HEK293 (cell line): ENCODE data around the gene TSPEAR.
"Not testable (repeated sequence)": the region's sequence is repeated elsewhere in the genome, so short reads cannot be mapped to it uniquely, and the experiment has no call there.

Experiments used
- CTCF ChIA-PET: fragments of 350-600 bp; formaldehyde crosslinking; extraction: SDS; loops from one replicate; lab custom pipeline; 2021; ENCODE audit warnings: antibody characterized with exemption; lab: Yijun Ruan, JAX
- POLR2A ChIA-PET: fragments of 300-600 bp; formaldehyde crosslinking; extraction: SDS; loops from one replicate; lab custom pipeline; 2020; ENCODE audit warnings: antibody characterized with exemption, inconsistent platforms; lab: Yijun Ruan, JAX
- H3K27ac ChIP-seq: fragments of 200-500 bp; sonication (Bioruptor generic); 2 replicates; pipeline ENCODE4 v1.5.1; 2014; ENCODE audit warnings: low read depth, low read length, control low read depth, inconsistent platforms; ENCODE audit errors: extremely low read depth
- H3K36me3 ChIP-seq, 2 experiments: fragments of 200-500 bp in 1 of 2; sonication (Bioruptor generic) in 1 of 2; 1 replicate in 1 of 2; 2 replicates in 1 of 2; pipeline ENCODE4 v1.5.1; 2014 to 2017; ENCODE audit warnings: inconsistent platforms in 2 of 2, low read length in 2 of 2; ENCODE audit not compliant: control insufficient read depth in 2 of 2, insufficient read depth in 1 of 2
- H3K4me1 ChIP-seq: fragments of 200-500 bp; sonication (Bioruptor generic); 2 replicates; pipeline ENCODE4 v1.5.1; 2014; ENCODE audit warnings: mild to moderate bottlenecking, low read length, inconsistent platforms; ENCODE audit not compliant: control insufficient read depth, insufficient read depth
- H3K4me3 ChIP-seq: 2 replicates; pipeline ENCODE4 v1.5.1; 2011; ENCODE audit warnings: low read depth, mild to moderate bottlenecking, control low read depth, low read length, moderate library complexity
- H3K9me3 ChIP-seq: fragments of 200-500 bp; sonication (Bioruptor generic); 2 replicates; pipeline ENCODE4 v1.5.1; 2014; ENCODE audit warnings: low read depth, low read length, inconsistent platforms; ENCODE audit not compliant: control insufficient read depth, insufficient read depth
- GFI1B ChIP-seq: fragments of 450-650 bp; formaldehyde crosslinking; IDR thresholded peaks from 2 replicates; pipeline ENCODE4 v1.5.1; 2016; ENCODE audit warnings: missing biosample characterization, missing genetic modification characterization
- GLIS1 ChIP-seq: fragments of 450-650 bp; formaldehyde crosslinking; IDR thresholded peaks from 2 replicates; pipeline ENCODE4 v1.5.1; 2016; ENCODE audit warnings: missing biosample characterization, missing genetic modification characterization
- INSM2 ChIP-seq: fragments of 450-650 bp; formaldehyde crosslinking; IDR thresholded peaks from 2 replicates; pipeline ENCODE4 v1.5.1; 2016; ENCODE audit warnings: missing biosample characterization, missing genetic modification characterization
- OVOL3 ChIP-seq: fragments of 450-650 bp; formaldehyde crosslinking; IDR thresholded peaks from 2 replicates; pipeline ENCODE4 v1.5.1; 2016; ENCODE audit warnings: missing biosample characterization, missing genetic modification characterization
- PRDM1 ChIP-seq: fragments of 450-650 bp; formaldehyde crosslinking; IDR thresholded peaks from 2 replicates; pipeline ENCODE4; 2016; ENCODE audit warnings: missing biosample characterization, missing genetic modification characterization
- REPIN1 ChIP-seq: fragments of 450-650 bp; formaldehyde crosslinking; IDR thresholded peaks from 2 replicates; pipeline ENCODE4 v1.5.1; 2017; ENCODE audit warnings: missing biosample characterization, missing genetic modification characterization, low read depth
- SETDB1 ChIP-seq: IDR thresholded peaks from one replicate; pipeline ENCODE4 v1.6.1; 2017; ENCODE audit warnings: mild to moderate bottlenecking, low read length, moderate library complexity, mixed read lengths; ENCODE audit not compliant: insufficient read length
- ZBTB20 ChIP-seq: fragments of 450-650 bp; formaldehyde crosslinking; IDR thresholded peaks from 2 replicates; pipeline ENCODE4 v1.5.1; 2016; ENCODE audit warnings: missing biosample characterization, missing genetic modification characterization
- ZBTB48 ChIP-seq: fragments of 450-650 bp; formaldehyde crosslinking; IDR thresholded peaks from 2 replicates; pipeline ENCODE4 v1.5.1; 2016; ENCODE audit warnings: missing biosample characterization, missing genetic modification characterization
- ZBTB8A ChIP-seq: fragments of 450-650 bp; formaldehyde crosslinking; IDR thresholded peaks from 2 replicates; pipeline ENCODE4 v1.5.1; 2016; ENCODE audit warnings: missing biosample characterization, missing genetic modification characterization
- ZNF114 ChIP-seq: fragments of 450-650 bp; formaldehyde crosslinking; IDR thresholded peaks from 2 replicates; pipeline ENCODE4 v1.5.0; 2017; ENCODE audit warnings: missing biosample characterization, missing genetic modification characterization
- ZNF169 ChIP-seq: fragments of 450-650 bp; formaldehyde crosslinking; IDR thresholded peaks from 2 replicates; pipeline ENCODE4 v1.5.1; 2016; ENCODE audit warnings: missing biosample characterization, missing genetic modification characterization
- ZNF423 ChIP-seq: fragments of 450-650 bp; formaldehyde crosslinking; IDR thresholded peaks from 2 replicates; pipeline ENCODE4 v1.5.1; 2016; ENCODE audit warnings: missing biosample characterization, missing genetic modification characterization
- ZNF530 ChIP-seq: fragments of 450-650 bp; formaldehyde crosslinking; IDR thresholded peaks from 2 replicates; pipeline ENCODE4 v1.5.1; 2016; ENCODE audit warnings: low read depth, missing biosample characterization, missing genetic modification characterization
- ZNF548 ChIP-seq: fragments of 450-650 bp; formaldehyde crosslinking; IDR thresholded peaks from 2 replicates; pipeline ENCODE4 v1.5.1; 2016; ENCODE audit warnings: missing biosample characterization, missing genetic modification characterization
- ZNF580 ChIP-seq: fragments of 450-650 bp; formaldehyde crosslinking; IDR thresholded peaks from 2 replicates; pipeline ENCODE4 v1.5.1; 2016; ENCODE audit warnings: missing biosample characterization, missing genetic modification characterization

Gene TSPEAR

GRCh38 chr21:44632067-44632466 lies 79.3 kb downstream of the TSPEAR start:
- TF ChIP-seq GLIS1 (tag by site-specific recombination) (no peak), SETDB1 (peak; percentile 73)
- no peaks in the 10 kb centered on the region for H3K4me1 ChIP-seq
- H3K9me3 ChIP-seq = no peaks in the 10 kb centered on the region
- ChIA-PET POLR2A (no interaction called here), CTCF (no interaction called here)
- H3K27ac ChIP-seq = no peak overlapping the region
- H3K4me3 ChIP-seq = no peak overlapping the region
- no peaks in the 10 kb centered on the region for H3K36me3 ChIP-seq

GRCh38 chr21:44630440-44630839 lies 80.9 kb downstream of the TSPEAR start:
- Histone ChIP-seq H3K4me1 (no peaks in the 10 kb centered on the region), H3K36me3 (no peaks in the 10 kb centered on the region), H3K27ac (no peak overlapping the region), H3K9me3 (no peaks in the 10 kb centered on the region), H3K4me3 (no peak overlapping the region)
- TF ChIP-seq ZNF548 (no peak), GFI1B (no peak), OVOL3 (tag by site-specific recombination) (no peak), ZNF423 (tag by site-specific recombination) (no peak), ZNF530 (no peak), ZNF580 (no peak)
- ChIA-PET CTCF (no interaction called here), POLR2A (no interaction called here)

GRCh38 chr21:44628707-44629391 lies 82.5 kb downstream of the TSPEAR start:
- POLR2A ChIA-PET = no interaction called here
- Histone ChIP-seq H3K36me3 (no peaks in the 10 kb centered on the region), H3K27ac (no peak overlapping the region), H3K4me1 (no peaks in the 10 kb centered on the region), H3K9me3 (no peaks in the 10 kb centered on the region), H3K4me3 (no peak overlapping the region)
- TF ChIP-seq ZBTB48 = no peak
- TF ChIP-seq ZBTB8A (tag by site-specific recombination) = no peak
- TF ChIP-seq REPIN1 (tag by site-specific recombination) = no peak
- TF ChIP-seq INSM2 (tag by site-specific recombination) = no peak
- TF ChIP-seq PRDM1 (tag by site-specific recombination) = no peak
- no peak for TF ChIP-seq ZNF548
- no peak for TF ChIP-seq ZNF114 (tag by site-specific recombination)
- TF ChIP-seq ZNF169 (tag by site-specific recombination) = no peak
- TF ChIP-seq ZBTB20 (tag by site-specific recombination) = no peak
- CTCF ChIA-PET = no interaction called here

GRCh38 chr21:44627831-44628233 lies 83.5 kb downstream of the TSPEAR start:
- H3K36me3 ChIP-seq, POLR2A ChIA-PET: not testable (repeated sequence)

More at GRCh38 chr21:44627831-44628233, 83.5 kb downstream of the TSPEAR start:
- H3K4me1 ChIP-seq, H3K27ac ChIP-seq, CTCF ChIA-PET, H3K4me3 ChIP-seq, H3K9me3 ChIP-seq: not testable (repeated sequence)
